HG03066 (cell line): ENCODE results near the gene S100A13.
"Not testable (repeated sequence)": the region's sequence is repeated elsewhere in the genome, so short reads cannot be mapped to it uniquely, and the experiment has no call there.

Experiments
- ATAC-seq: cut with Tn5 transposase; IDR thresholded peaks from one replicate; pipeline ENCODE4 v1.9.1; 2021; ENCODE audit warnings: low read depth; ENCODE audit not compliant: unreplicated experiment

Gene S100A13

GRCh38 chr1:153608742-153609584 is 18.3 kb downstream of the S100A13 start:
- ATAC-seq = no peak

DNA sequence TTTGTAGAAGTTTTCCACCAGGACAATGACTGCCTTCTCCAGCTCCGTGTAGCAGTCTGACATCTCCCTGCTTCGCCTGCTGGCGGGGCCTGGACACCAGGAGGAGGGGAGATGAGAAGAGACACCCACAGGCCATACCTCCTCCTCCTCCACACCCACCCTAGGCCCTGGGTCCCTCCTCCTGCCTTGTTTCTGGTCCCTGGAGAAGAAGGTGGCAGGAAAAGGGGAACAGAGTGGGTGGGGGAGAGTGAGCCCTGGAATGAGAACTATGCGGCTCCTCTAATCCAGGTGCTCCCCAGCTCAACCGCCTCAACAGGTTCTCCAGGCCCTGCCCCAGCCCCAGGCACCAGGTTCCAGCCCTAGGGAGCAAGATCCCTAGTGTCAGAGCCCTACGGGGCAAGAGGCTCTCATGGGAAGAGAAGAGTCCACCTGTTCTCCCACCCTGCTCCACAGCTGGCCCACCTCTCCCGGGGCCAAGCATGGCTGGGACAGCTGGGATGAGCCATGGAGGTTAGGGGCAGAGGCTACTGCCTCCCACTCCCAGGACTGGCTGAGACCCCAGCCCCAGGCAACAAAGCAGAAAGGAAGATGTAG is 19.1 kb downstream of the S100A13 start:
- no peak for ATAC-seq

DNA sequence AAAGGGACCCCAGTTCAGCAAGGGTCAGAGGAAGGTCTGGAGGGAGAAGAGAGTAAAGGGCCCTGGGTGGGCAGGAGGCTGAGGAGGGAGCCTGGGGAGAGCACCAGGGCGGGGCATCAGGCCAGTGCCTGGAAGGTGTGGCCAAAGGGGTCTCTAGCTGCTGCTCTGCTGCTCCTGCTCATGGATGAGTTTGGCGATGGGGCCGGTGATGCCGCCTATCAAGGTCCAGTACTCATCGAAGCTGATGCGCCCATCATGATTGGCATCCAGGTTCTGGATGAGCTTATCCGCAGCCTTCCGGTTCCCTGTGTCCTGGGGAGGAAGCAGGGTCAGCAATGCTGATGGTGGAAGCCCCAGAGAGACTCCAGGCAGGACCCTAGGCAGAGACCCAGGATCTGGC is 19.9 kb downstream of the S100A13 start:
- ATAC-seq = no peak

DNA sequence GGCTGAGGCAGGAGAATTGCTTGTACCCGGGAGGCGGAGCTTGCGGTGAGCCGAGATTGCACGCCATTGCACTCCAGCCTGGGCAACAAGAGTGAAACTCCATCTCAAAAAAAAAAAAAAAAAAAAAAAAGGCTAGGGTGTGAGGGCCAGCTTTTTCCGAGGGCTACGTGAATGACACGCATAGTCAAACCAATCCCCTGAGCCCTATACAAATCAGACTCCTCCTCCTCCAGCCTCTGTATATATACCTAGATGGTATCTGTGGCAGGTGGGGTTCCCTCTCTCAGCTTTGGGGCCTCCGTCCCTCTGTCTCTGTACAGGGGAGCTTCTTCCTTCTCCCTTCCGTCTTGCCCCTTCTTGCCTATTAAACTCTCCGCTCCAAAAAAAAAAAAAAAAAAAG is 21.1 kb downstream of the S100A13 start:
- ATAC-seq = no peak

DNA sequence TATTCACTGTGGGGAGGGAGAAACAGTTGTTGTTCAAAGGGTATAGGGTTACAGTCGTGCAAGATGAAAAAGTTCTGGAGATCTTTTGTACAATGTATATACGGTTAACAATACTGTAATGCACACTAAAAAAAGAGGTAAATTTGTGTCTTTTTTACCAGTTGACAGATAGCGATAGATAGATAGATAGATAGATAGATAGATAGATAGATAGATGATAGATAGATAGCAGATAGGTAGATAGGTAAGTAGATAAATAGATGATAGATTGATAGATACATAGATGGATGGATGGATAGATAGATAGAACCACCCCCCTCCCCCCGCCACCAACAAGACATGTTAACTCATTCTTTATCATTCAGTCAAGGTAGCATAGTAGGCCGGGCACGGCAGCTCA is 24.6 kb downstream of the S100A13 start:
- no peak for ATAC-seq

- ATAC-seq = no peak
These were observed 27.5 kb downstream of the S100A13 start for GRCh38 chr1:153599847-153600246.

- ATAC-seq = peak; percentile 91
These were observed 28.8 kb downstream of the S100A13 start for GRCh38 chr1:153598309-153599172.

DNA sequence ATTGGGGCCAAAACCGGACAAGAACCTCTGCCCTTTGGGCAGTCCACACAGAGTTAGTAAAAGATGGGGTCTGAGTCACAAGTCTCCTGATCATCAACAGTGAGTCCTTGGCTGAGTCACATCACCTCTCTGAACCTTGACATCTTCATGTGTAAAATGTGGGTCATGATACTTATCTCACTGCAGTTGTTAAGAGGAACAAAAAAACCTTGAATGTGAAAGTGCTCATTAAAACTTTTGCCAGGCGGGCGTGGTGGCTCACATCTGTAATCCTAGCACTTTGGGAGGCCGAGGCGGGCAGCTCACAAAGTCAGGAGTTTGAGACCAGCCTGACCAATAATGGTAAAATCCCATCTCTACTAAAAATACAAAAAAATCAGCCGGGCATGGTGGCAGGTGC is 30.1 kb downstream of the S100A13 start:
- ATAC-seq = no peak

DNA sequence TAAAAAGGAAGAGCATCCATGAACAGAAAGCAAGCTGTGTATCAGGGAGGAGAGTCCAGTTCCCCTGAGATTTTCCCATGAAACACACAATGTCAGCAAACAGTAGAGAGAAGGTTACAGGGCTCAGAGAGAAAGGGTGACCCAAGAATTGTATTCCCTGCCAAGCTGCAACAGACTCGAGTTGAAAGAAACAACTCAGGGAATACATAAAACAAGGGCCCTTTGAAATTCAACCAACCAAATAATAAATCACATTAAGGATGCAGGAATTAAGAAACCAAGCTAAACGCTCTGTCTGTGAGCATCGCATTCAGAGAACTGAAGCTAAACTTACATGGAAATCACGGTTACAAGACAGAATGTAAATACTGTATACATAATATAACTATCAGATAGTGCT is 34.6 kb downstream of the S100A13 start:
- no peak for ATAC-seq

DNA sequence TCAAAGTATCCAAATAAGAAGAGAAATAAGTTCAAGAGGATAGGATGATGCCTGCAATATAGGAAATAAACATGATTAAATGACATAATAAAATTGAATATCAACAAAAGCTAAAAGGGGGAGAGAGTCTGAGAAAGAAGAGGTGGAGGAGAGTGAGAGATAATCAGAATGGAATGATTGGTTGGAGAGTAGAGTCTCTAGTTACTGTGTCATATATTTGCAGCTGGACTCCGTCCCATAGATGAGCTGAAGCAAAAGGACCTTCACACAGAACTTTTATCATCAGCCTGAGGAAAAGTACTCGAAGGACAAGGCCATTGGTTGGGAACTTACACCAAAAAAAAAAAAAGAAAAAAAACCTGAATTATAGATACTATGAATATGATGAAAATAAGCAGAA is 38.8 kb downstream of the S100A13 start:
- ATAC-seq = no peak

GRCh38 chr1:153588033-153588432 is 39.3 kb downstream of the S100A13 start:
- not testable (repeated sequence) for ATAC-seq

GRCh38 chr1:153587314-153587713 is 40.0 kb downstream of the S100A13 start:
- ATAC-seq = no peak

- ATAC-seq = no peak
These were observed 41.0 kb downstream of the S100A13 start for GRCh38 chr1:153586347-153586746.

- no peak for ATAC-seq
These were observed 42.3 kb downstream of the S100A13 start for GRCh38 chr1:153585006-153585405.

GRCh38 chr1:153583976-153584375 is 43.3 kb downstream of the S100A13 start:
- ATAC-seq = no peak

- ATAC-seq = not testable (repeated sequence)
These were observed 43.8 kb downstream of the S100A13 start for GRCh38 chr1:153583514-153583913.

- ATAC-seq = not testable (repeated sequence)
These were observed 44.5 kb downstream of the S100A13 start for GRCh38 chr1:153582836-153583235.

DNA sequence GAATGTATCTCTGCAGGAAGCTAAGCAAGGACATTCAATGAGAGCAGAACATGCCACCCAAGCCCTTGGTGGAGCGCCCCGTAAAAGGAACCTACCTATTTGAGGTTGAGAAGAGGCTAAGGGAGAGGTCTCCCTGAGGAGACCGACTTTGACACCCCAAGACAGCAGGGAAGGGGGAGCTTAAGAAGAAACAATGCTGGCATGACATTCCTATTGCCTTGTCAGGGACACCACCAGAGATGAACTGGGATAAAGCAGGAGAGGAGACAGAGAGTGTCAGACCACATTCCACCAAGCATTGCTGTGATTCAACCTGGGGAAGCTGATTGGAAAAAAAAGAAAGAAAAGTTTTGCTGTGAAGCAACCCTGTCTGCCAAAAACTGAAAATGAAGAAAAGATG is 48.4 kb downstream of the S100A13 start:
- ATAC-seq = no peak

GRCh38 chr1:153578490-153578889 is 48.8 kb downstream of the S100A13 start:
- no peak for ATAC-seq

DNA sequence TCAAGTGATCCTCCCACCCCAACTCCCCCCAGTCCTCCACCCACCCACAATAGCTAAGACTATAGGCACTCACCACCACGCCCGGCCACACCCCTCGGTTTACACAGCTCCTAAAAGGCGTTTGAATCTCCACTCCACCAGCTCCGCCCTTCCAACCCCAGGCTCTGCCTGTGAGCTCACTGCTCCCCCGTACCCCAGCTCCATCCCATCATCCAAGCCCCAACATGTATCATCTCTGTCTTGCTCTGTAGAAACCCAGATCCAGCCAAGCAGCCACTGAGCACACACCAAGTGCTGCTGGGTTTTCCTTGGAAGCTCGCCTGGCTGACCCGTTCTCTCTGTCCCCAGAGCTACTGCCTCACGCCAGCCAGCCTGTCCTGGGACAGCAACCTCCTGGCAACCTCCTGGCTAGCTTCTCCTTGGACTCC is 49.7 kb downstream of the S100A13 start:
- no peak for ATAC-seq

DNA sequence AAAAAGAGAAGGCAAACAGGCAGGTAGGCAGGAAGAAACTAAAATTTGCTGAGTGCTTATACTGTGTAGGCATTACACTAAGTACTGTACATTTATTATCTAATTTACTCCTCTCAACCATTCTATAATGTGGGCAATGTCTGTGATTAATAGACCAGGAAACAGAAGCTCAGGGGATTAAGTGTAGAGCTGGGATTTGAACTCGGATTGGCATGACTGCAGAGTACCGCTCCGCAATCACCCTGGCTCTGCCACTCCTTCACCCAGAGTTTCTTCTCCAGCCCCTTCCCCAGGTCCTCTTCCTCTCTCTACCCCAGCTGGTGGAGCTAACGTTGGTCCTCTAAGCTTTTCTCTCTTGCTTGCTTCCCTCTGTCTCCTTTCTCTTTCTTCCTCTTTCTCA is 50.2 kb downstream of the S100A13 start:
- no peak for ATAC-seq
